IMR-90 (cell line): Measurements from ENCODE around the gene SWAP70. TPM values are rescaled to one million over a fixed set of nuclear protein-coding genes. Genes with fewer than 3 reads are reported as not detected.
A peak's percentile ranks its signal among the peaks of the same experiment; 100 is the strongest.

Experiments used
- ATAC-seq: fragments of 200-7000 bp; cut with Tn5 transposase; 2 replicates; pipeline ENCODE4 v1.9.1; 2020; ENCODE audit warnings: low read depth, mild to moderate bottlenecking, moderate library complexity
- BruUV-seq: library from RNA; stranded (reverse); fragments of 400-500 nt; replicated peaks from 2 replicates; lab custom pipeline; 2021; lab: Mats Ljungman, UMichigan
- CTCF ChIA-PET: fragments of 300-600 bp; formaldehyde crosslinking; extraction: SDS; loops from one replicate; lab custom pipeline; 2021; ENCODE audit warnings: antibody characterized with exemption; lab: Yijun Ruan, JAX
- POLR2A ChIA-PET: fragments of 300-600 bp; sonication (Branson Sonifier 250); formaldehyde crosslinking; loops from one replicate; lab custom pipeline; 2022; ENCODE audit warnings: antibody characterized with exemption; ENCODE audit not compliant: unreplicated experiment; lab: Charles Lee
- DNase-seq: peaks from one replicate; pipeline ENCODE4 v3.0.0; 2013
- H2AFZ ChIP-seq: replicated peaks from 2 replicates; pipeline ENCODE3; 2013; ENCODE audit warnings: low read length, mild to moderate bottlenecking; ENCODE audit not compliant: poor library complexity
- H2AK5ac ChIP-seq: 2 replicates; pipeline ENCODE4 v1.6.1; 2013; ENCODE audit warnings: low read depth, low read length, inconsistent platforms
- H2AK9ac ChIP-seq: replicated peaks from 2 replicates; pipeline ENCODE3; 2013; ENCODE audit warnings: mild to moderate bottlenecking, low read depth, low read length, moderate library complexity; ENCODE audit not compliant: poor library complexity
- H2BK120ac ChIP-seq: 2 replicates; pipeline ENCODE4 v1.6.1; 2013; ENCODE audit warnings: low read depth, low read length, inconsistent platforms
- H2BK15ac ChIP-seq: 3 replicates; pipeline ENCODE4 v1.6.1; 2013; ENCODE audit warnings: low read depth, low read length, inconsistent platforms
- H2BK20ac ChIP-seq: 2 replicates; pipeline ENCODE4 v1.6.1; 2013; ENCODE audit warnings: low read depth, mild to moderate bottlenecking, inconsistent platforms, low read length, moderate library complexity
- H2BK5ac ChIP-seq: 2 replicates; pipeline ENCODE4 v1.6.1; 2013; ENCODE audit warnings: mild to moderate bottlenecking, low read depth, low read length, inconsistent platforms; ENCODE audit not compliant: poor library complexity, severe bottlenecking
- H3K14ac ChIP-seq: replicated peaks from 2 replicates; pipeline ENCODE4 v1.6.1; 2013; ENCODE audit warnings: low read depth, low read length, inconsistent platforms
- H3K18ac ChIP-seq: 2 replicates; pipeline ENCODE4 v1.6.1; 2013; ENCODE audit warnings: low read depth, low read length, control low read depth
- H3K23ac ChIP-seq: 2 replicates; pipeline ENCODE4 v1.6.1; 2013; ENCODE audit warnings: low read depth, low read length, inconsistent platforms
- H3K27ac ChIP-seq: 2 replicates; pipeline ENCODE4 v1.5.1; 2013; ENCODE audit warnings: mild to moderate bottlenecking, control low read depth, low read length; ENCODE audit not compliant: insufficient read depth
- H3K27me3 ChIP-seq: 2 replicates; pipeline ENCODE4 v1.6.1; 2013; ENCODE audit warnings: low read length; ENCODE audit not compliant: control insufficient read depth, insufficient read depth
- H3K36me3 ChIP-seq: 2 replicates; pipeline ENCODE4 v1.6.1; 2013; ENCODE audit warnings: low read length, mixed read lengths; ENCODE audit not compliant: control insufficient read depth, insufficient read depth
- H3K4ac ChIP-seq: 2 replicates; pipeline ENCODE4 v1.6.1; 2013; ENCODE audit warnings: low read depth, low read length, inconsistent platforms
- H3K4me1 ChIP-seq: 2 replicates; pipeline ENCODE4 v1.6.1; 2013; ENCODE audit warnings: low read length, mixed read lengths; ENCODE audit not compliant: control insufficient read depth, insufficient read depth
- H3K4me2 ChIP-seq: 2 replicates; pipeline ENCODE4 v1.6.1; 2013; ENCODE audit warnings: low read depth, mild to moderate bottlenecking, control low read depth, low read length, moderate library complexity
- H3K4me3 ChIP-seq: 2 replicates; pipeline ENCODE4 v1.5.1; 2013; ENCODE audit warnings: low read depth, mild to moderate bottlenecking, control low read depth, low read length, moderate library complexity; ENCODE audit not compliant: insufficient read depth
- H3K56ac ChIP-seq: 2 replicates; pipeline ENCODE4 v1.6.1; 2013; ENCODE audit warnings: low read length, inconsistent platforms; ENCODE audit not compliant: insufficient read depth; ENCODE audit errors: extremely low read depth
- H3K79me1 ChIP-seq, 2 experiments: 2 replicates each; pipeline ENCODE4 v1.6.1; 2013; ENCODE audit warnings: low read length in 2 of 2, inconsistent platforms in 1 of 2, low read depth in 1 of 2
- H3K9ac ChIP-seq: 2 replicates; pipeline ENCODE4 v1.6.1; 2013; ENCODE audit warnings: low read depth, low read length, control low read depth
- H3K9me1 ChIP-seq: 2 replicates; pipeline ENCODE4 v1.6.1; 2013; ENCODE audit warnings: low read length, inconsistent platforms; ENCODE audit not compliant: insufficient read depth
- H3K9me3 ChIP-seq: 2 replicates; pipeline ENCODE4 v1.6.1; 2013; ENCODE audit warnings: low read length; ENCODE audit not compliant: control insufficient read depth, insufficient read depth
- H4K20me1 ChIP-seq: 2 replicates; pipeline ENCODE4 v1.6.1; 2013; ENCODE audit warnings: low read length, inconsistent platforms; ENCODE audit not compliant: insufficient read depth
- H4K5ac ChIP-seq: 2 replicates; pipeline ENCODE4 v1.6.1; 2013; ENCODE audit warnings: mild to moderate bottlenecking, low read depth, low read length, control low read depth
- H4K8ac ChIP-seq, 2 experiments: 2 replicates each; pipeline ENCODE4 v1.6.1; 2013; ENCODE audit warnings: low read depth in 2 of 2, low read length in 2 of 2, control low read depth in 1 of 2, inconsistent platforms in 1 of 2
- H4K91ac ChIP-seq: 2 replicates; pipeline ENCODE4 v1.6.1; 2013; ENCODE audit warnings: low read depth, low read length, inconsistent platforms; ENCODE audit not compliant: insufficient read depth
- BHLHE40 ChIP-seq: fragments of 150-350 bp; IDR thresholded peaks from 2 replicates; pipeline ENCODE4 v1.6.1; 2016; ENCODE audit warnings: mild to moderate bottlenecking, low read depth, low read length
- CEBPB ChIP-seq: IDR thresholded peaks from 2 replicates; pipeline ENCODE4 v1.6.1; 2012; ENCODE audit warnings: low read depth, low read length, improper control_type of control experiment
- CHD1 ChIP-seq: IDR thresholded peaks from 2 replicates; pipeline ENCODE4 v1.6.1; 2012; ENCODE audit warnings: low read depth, low read length, improper control_type of control experiment
- FOS ChIP-seq: fragments of 150-350 bp; IDR thresholded peaks from 2 replicates; pipeline ENCODE4 v1.6.1; 2016; ENCODE audit warnings: low read depth, low read length
- MAFK ChIP-seq: IDR thresholded peaks from 2 replicates; pipeline ENCODE4 v1.6.1; 2012; ENCODE audit warnings: low read depth, low read length, improper control_type of control experiment
- MAZ ChIP-seq: IDR thresholded peaks from 2 replicates; pipeline ENCODE4 v1.6.1; 2012; ENCODE audit warnings: low read depth, mild to moderate bottlenecking, low read length, improper control_type of control experiment, moderate library complexity, borderline replicate concordance
- MXI1 ChIP-seq: IDR thresholded peaks from 2 replicates; pipeline ENCODE4 v1.6.1; 2012; ENCODE audit warnings: low read depth, mild to moderate bottlenecking, low read length, moderate library complexity, borderline replicate concordance
- NFE2L2 ChIP-seq: fragments of 150-350 bp; IDR thresholded peaks from 2 replicates; pipeline ENCODE4 v1.6.1; 2016; ENCODE audit warnings: low read depth, mild to moderate bottlenecking, low read length
- POLR2A ChIP-seq: IDR thresholded peaks from 2 replicates; pipeline ENCODE4 v1.6.1; 2012; ENCODE audit warnings: mild to moderate bottlenecking, low read depth, low read length
- RAD21 ChIP-seq: IDR thresholded peaks from 2 replicates; pipeline ENCODE4 v1.6.1; 2012; ENCODE audit warnings: low read length, improper control_type of control experiment
- RCOR1 ChIP-seq: IDR thresholded peaks from 2 replicates; pipeline ENCODE4 v1.6.1; 2012; ENCODE audit warnings: mild to moderate bottlenecking, low read length, improper control_type of control experiment; ENCODE audit not compliant: insufficient replicate concordance
- RFX5 ChIP-seq: IDR thresholded peaks from 2 replicates; pipeline ENCODE4 v1.8.0; 2012; ENCODE audit warnings: low read depth, mild to moderate bottlenecking, low read length, moderate library complexity
- SMC3 ChIP-seq: fragments of 150-350 bp; IDR thresholded peaks from 2 replicates; pipeline ENCODE4 v1.6.1; 2016; ENCODE audit warnings: low read depth, mild to moderate bottlenecking, antibody characterized with exemption, low read length, moderate library complexity
- WGBS, 2 experiments: methylation state at CpG; one replicate each; pipeline versions ENCODE4 v1.1.5 to v1.1.7; 2013; ENCODE audit warnings: missing lambda C conversion rate in 2 of 2; ENCODE audit not compliant: insufficient read length in 1 of 2; ENCODE audit errors: extremely low coverage in 2 of 2; 5-methylcytosine and 5-hydroxymethylcytosine counted together
- dilution Hi-C: fragments of 300-500 bp; cut with HindIII; formaldehyde crosslinking; loops from one replicate; pipeline ENCODE4 v1.14.3; 2018; ENCODE audit warnings: low sequenced_read_pairs; ENCODE audit not compliant: unreplicated experiment
- in situ Hi-C: fragments of 300-500 bp; cut with MboI; formaldehyde crosslinking; loops from 3 replicates; pipeline ENCODE4 v1.14.3; 2019; ENCODE audit warnings: low sequenced_read_pairs, inconsistent platforms, mixed read lengths
- intact Hi-C: fragments of 100-400 bp; cut with micrococcal nuclease; formaldehyde crosslinking; loops from 2 replicates; pipeline ENCODE4 v1.10.0; 2022
- polyA plus RNA-seq, 3 experiments: library from polyadenylated mRNA; depleted of rRNA; stranded (reverse); fragments of >200 nt; gene quantifications; 2 replicates each; pipeline ENCODE4 v1.2.3, GENCODE V29; 2012; ENCODE audit warnings: low replicate concordance in 1 of 3
- total RNA-seq: library from RNA; depleted of rRNA; stranded (reverse); fragments of >200 nt; gene quantifications from 2 replicates; pipeline ENCODE4 v1.2.3, GENCODE V29; 2012
- TF ChIP-seq, protein P1 (sequence below): conservative IDR thresholded peaks from 2 replicates; pipeline ENCODE4 v1.5.1; 2012; ENCODE audit warnings: mild to moderate bottlenecking, low read depth, low read length, improper control_type of control experiment
- TF ChIP-seq, protein P2 (sequence below): fragments of 150-350 bp; IDR thresholded peaks from 2 replicates; pipeline ENCODE4 v1.6.1; 2016; ENCODE audit warnings: low read depth, mild to moderate bottlenecking, low read length, moderate library complexity, borderline replicate concordance
- TF ChIP-seq, protein P3 (sequence below): fragments of 150-350 bp; IDR thresholded peaks from 2 replicates; pipeline ENCODE4 v1.6.1; 2017; ENCODE audit warnings: mild to moderate bottlenecking, antibody characterized with exemption, low read length, low read depth

SWAP70 gene
- total and polyA plus RNA-seq, 2 of the 4 experiments (the other 2 are of a cell fraction): 15.5 to 19.9 TPM

DNA sequence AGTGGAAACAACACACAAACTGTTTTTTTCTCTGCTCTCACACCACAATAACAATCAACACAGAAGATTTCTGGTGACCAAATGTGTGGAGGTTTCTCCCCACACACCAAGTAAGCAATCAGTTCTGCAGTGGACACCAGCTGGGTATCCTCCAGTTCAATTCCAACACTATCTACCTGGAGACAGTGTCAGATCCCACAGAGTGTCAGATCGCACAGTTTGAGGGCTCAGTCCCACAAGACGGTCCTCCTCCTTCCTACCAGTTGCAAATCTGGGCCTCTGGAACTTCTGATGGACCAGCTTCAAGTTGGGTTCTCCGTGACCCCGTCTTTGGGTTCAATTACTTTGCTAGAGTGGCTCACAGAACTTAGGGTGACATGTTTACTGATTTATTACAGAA is 9.0 kb downstream of the SWAP70 start:
- Histone ChIP-seq H3K23ac (peak overlapping the region; percentile 85; the same call in 1 of the 2 replicates), H3K4me2 (no peak overlapping the region), H2AK5ac (peak overlapping the region; percentile 92), H2AFZ (no peak overlapping the region), H3K4me1 (peaks cover 6% of the 10 kb centered on the region), H3K18ac (peak overlapping the region; percentile 31; the same call in 1 of the 2 replicates), H2AK9ac (no peak overlapping the region), H4K5ac (no peak overlapping the region; the same call in 1 of the 2 replicates), H3K4me3 (no peak overlapping the region), H2BK120ac (peak overlapping the region; percentile 79), H3K14ac (peak overlapping the region; percentile 92), H3K79me1 (peaks cover 22 to 67% of the 10 kb centered on the region in 2 experiments), H3K36me3 (no peaks in the 10 kb centered on the region; the same call in 1 of the 2 replicates), H4K91ac (peak overlapping the region; percentile 13; the same call in 1 of the 2 replicates), H3K56ac (no peak overlapping the region), H2BK5ac (peak overlapping the region; percentile 49), H3K9me3 (no peaks in the 10 kb centered on the region), H3K27me3 (no peaks in the 10 kb centered on the region), H3K27ac (0 out of 2 replicates have a peak overlapping the region, but pooled peaks have one; percentile 10), H3K4ac (peak overlapping the region; percentile 88), H3K9me1 (peaks cover 9% of the 10 kb centered on the region), H2BK20ac (peak overlapping the region; percentile 82), H3K9ac (no peak overlapping the region), H2BK15ac (peak overlapping the region; percentile 76; the same call in 2 of the 3 replicates), H4K20me1 (peaks cover 38% of the 10 kb centered on the region; the same call in 1 of the 2 replicates), H4K8ac (peak overlapping the region in 1 of 2 experiments; percentile 37; a peak in 1 of 4 replicates)
- DNase-seq: no peak
- intact Hi-C loops (no loop called here), dilution Hi-C loops (no loop called here), in situ Hi-C loops (no loop called here)
- POLR2A ChIA-PET: interaction anchor here (0.6 kb wide), 1 partner anchor 8 kb away, joined by 3 read pairs; no protein-coding TSS in a partner anchor
- BruUV-seq: no TSS peak
- peak; percentile 27; the same call in 1 of the 2 replicates for ATAC-seq
- WGBS, 2 experiments: no CpG with 5 or more reads among the region's 4 CpGs
- CTCF ChIA-PET: interaction anchor here (1.1 kb wide), 1 partner anchor 76 kb away, joined by 3 read pairs; no protein-coding TSS in a partner anchor
- TF ChIP-seq SMC3: no peak
- no peak for TF ChIP-seq CEBPB
- no peak for TF ChIP-seq BHLHE40
- TF ChIP-seq MXI1: no peak
- TF ChIP-seq NFE2L2: no peak
- no peak for TF ChIP-seq RFX5
- TF ChIP-seq FOS: no peak
- TF ChIP-seq, protein P1, sequence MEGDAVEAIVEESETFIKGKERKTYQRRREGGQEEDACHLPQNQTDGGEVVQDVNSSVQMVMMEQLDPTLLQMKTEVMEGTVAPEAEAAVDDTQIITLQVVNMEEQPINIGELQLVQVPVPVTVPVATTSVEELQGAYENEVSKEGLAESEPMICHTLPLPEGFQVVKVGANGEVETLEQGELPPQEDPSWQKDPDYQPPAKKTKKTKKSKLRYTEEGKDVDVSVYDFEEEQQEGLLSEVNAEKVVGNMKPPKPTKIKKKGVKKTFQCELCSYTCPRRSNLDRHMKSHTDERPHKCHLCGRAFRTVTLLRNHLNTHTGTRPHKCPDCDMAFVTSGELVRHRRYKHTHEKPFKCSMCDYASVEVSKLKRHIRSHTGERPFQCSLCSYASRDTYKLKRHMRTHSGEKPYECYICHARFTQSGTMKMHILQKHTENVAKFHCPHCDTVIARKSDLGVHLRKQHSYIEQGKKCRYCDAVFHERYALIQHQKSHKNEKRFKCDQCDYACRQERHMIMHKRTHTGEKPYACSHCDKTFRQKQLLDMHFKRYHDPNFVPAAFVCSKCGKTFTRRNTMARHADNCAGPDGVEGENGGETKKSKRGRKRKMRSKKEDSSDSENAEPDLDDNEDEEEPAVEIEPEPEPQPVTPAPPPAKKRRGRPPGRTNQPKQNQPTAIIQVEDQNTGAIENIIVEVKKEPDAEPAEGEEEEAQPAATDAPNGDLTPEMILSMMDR: no peak
- no peak for TF ChIP-seq MAZ
- TF ChIP-seq, protein P2, sequence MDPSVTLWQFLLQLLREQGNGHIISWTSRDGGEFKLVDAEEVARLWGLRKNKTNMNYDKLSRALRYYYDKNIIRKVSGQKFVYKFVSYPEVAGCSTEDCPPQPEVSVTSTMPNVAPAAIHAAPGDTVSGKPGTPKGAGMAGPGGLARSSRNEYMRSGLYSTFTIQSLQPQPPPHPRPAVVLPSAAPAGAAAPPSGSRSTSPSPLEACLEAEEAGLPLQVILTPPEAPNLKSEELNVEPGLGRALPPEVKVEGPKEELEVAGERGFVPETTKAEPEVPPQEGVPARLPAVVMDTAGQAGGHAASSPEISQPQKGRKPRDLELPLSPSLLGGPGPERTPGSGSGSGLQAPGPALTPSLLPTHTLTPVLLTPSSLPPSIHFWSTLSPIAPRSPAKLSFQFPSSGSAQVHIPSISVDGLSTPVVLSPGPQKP: no peak
- no peak for TF ChIP-seq MAFK
- TF ChIP-seq RAD21: no peak
- no peak for TF ChIP-seq CHD1
- TF ChIP-seq RCOR1: no peak
- TF ChIP-seq, protein P3, sequence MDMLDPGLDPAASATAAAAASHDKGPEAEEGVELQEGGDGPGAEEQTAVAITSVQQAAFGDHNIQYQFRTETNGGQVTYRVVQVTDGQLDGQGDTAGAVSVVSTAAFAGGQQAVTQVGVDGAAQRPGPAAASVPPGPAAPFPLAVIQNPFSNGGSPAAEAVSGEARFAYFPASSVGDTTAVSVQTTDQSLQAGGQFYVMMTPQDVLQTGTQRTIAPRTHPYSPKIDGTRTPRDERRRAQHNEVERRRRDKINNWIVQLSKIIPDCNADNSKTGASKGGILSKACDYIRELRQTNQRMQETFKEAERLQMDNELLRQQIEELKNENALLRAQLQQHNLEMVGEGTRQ: no peak
- TF ChIP-seq POLR2A: no peak
